ENCODE measurements around the gene THG1L.
A peak's percentile ranks its signal among the peaks of the same experiment; 100 is the strongest.
"Not testable (repeated sequence)": the region's sequence is repeated elsewhere in the genome, so short reads cannot be mapped to it uniquely, and the experiment has no call there.

THG1L gene

DNA sequence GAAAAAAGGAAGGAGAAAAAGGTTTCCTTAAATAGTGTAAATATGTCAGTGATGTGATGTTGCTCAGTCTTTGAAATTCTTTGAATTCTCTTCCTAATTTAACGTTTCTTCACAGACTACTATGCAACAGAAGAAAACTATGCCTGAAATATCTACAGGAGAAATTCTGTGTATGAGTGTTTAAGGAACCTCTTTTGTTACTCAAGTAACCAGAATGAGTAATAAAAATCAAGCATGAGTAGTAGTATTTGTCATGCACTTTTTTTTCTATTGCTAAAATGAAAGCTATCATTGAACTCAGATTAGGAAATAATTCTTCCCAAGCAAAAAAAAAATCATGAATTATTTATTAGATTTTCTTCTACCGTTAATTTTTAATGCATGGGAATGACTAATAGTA, 20.3 kb upstream of the THG1L start:
- ATAC-seq (ENCODE audit: low read depth) (no peak), DNase-seq (ENCODE audit: low spot score in 2 of 2) (no peak)
- H3K4me1 Mint-ChIP-seq: no peaks in the 10 kb centered on the region
- no peaks in the 10 kb centered on the region for H3K9me3 Mint-ChIP-seq
- no peak overlapping the region for H3K4me3 Mint-ChIP-seq
- H3K27me3 Mint-ChIP-seq: no peaks in the 10 kb centered on the region
- no peak overlapping the region for H3K27ac Mint-ChIP-seq
- no peaks in the 10 kb centered on the region for H3K36me3 Mint-ChIP-seq

- no peak for ATAC-seq (ENCODE audit: low read depth)
- no peak for DNase-seq (ENCODE audit: low spot score in 2 of 2)
- Mint-ChIP-seq H3K27me3 (no peaks in the 10 kb centered on the region), H3K36me3 (no peaks in the 10 kb centered on the region), H3K9me3 (no peaks in the 10 kb centered on the region), H3K27ac (no peak overlapping the region), H3K4me3 (no peak overlapping the region), H3K4me1 (peaks cover 12% of the 10 kb centered on the region)
These were observed 17.2 kb upstream of the THG1L start for GRCh38 chr5:157713830-157714595.

DNA sequence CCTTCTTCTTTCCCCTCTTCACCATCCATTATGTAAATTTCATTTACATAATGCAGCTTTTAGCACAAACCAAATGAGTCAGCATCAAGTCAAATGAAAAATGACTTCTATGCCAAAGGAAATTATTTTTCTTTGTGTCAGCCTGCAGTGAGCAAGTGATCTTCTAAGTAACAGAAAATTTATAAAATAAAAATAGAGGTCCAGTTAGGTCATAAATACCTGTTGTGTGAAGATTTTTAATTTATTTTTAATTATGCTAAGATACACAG, 16.7 kb upstream of the THG1L start:
- DNase-seq (ENCODE audit: low spot score in 2 of 2) (no peak), ATAC-seq (ENCODE audit: low read depth) (no peak)
- no peaks in the 10 kb centered on the region for H3K27me3 Mint-ChIP-seq
- no peak overlapping the region for H3K27ac Mint-ChIP-seq
- H3K36me3 Mint-ChIP-seq: no peaks in the 10 kb centered on the region
- peaks cover 12% of the 10 kb centered on the region for H3K4me1 Mint-ChIP-seq
- H3K4me3 Mint-ChIP-seq: no peak overlapping the region
- no peaks in the 10 kb centered on the region for H3K9me3 Mint-ChIP-seq

- H3K4me1 Mint-ChIP-seq: peaks cover 12% of the 10 kb centered on the region
- DNase-seq (ENCODE audit: low spot score in 2 of 2): peak in 1 of 2 donors; percentile 31
- no peak overlapping the region for H3K27ac Mint-ChIP-seq
- no peak overlapping the region for H3K4me3 Mint-ChIP-seq
- H3K9me3 Mint-ChIP-seq: peaks cover 4% of the 10 kb centered on the region
- ATAC-seq (ENCODE audit: low read depth): peak; percentile 82
- no peaks in the 10 kb centered on the region for H3K27me3 Mint-ChIP-seq
- peaks cover 8% of the 10 kb centered on the region for H3K36me3 Mint-ChIP-seq
These were observed 12.7 kb upstream of the THG1L start for GRCh38 chr5:157718519-157718918.

- ATAC-seq (ENCODE audit: low read depth): no peak
- Mint-ChIP-seq H3K4me1 (peaks cover 15% of the 10 kb centered on the region), H3K27me3 (no peaks in the 10 kb centered on the region), H3K27ac (no peak overlapping the region), H3K9me3 (peaks cover 4% of the 10 kb centered on the region), H3K36me3 (peaks cover 8% of the 10 kb centered on the region), H3K4me3 (no peak overlapping the region)
- no peak for DNase-seq (ENCODE audit: low spot score in 2 of 2)
These were observed 12.0 kb upstream of the THG1L start for GRCh38 chr5:157719245-157719644.

DNA sequence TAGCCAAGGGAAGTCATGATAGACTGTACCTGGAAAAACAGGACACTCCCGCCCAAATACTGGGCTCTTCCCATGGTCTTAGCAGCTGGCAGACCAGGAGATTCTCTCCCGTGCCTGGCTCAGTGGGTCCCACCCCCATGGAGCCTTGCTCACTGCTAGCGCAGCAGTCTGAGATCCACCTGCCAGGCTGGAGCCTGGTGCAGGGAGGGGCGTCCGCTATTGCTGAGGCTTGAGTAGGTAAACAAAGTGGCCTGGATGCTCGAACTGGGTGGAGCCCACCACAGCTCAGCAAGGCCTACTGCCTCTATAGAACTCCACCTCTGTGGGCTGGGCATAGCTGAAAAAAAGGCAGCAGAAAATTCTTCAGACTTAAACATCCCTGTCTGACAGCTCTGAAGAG, 10.1 kb upstream of the THG1L start:
- Mint-ChIP-seq H3K4me3 (no peak overlapping the region), H3K36me3 (peaks cover 16% of the 10 kb centered on the region), H3K27me3 (no peaks in the 10 kb centered on the region), H3K4me1 (peaks cover 23% of the 10 kb centered on the region), H3K27ac (no peak overlapping the region), H3K9me3 (peaks cover 5% of the 10 kb centered on the region)
- DNase-seq (ENCODE audit: low spot score in 2 of 2): no peak
- ATAC-seq (ENCODE audit: low read depth): no peak

- not testable (repeated sequence) for H3K27ac Mint-ChIP-seq; ATAC-seq (ENCODE audit: low read depth); DNase-seq (ENCODE audit: low spot score in 2 of 2); H3K27me3 Mint-ChIP-seq; H3K9me3 Mint-ChIP-seq; H3K4me3 Mint-ChIP-seq
- H3K4me1 Mint-ChIP-seq: peaks cover 20% of the 10 kb centered on the region
- peaks cover 18% of the 10 kb centered on the region for H3K36me3 Mint-ChIP-seq
These were observed 8.3 kb upstream of the THG1L start for GRCh38 chr5:157722895-157723294.

DNA sequence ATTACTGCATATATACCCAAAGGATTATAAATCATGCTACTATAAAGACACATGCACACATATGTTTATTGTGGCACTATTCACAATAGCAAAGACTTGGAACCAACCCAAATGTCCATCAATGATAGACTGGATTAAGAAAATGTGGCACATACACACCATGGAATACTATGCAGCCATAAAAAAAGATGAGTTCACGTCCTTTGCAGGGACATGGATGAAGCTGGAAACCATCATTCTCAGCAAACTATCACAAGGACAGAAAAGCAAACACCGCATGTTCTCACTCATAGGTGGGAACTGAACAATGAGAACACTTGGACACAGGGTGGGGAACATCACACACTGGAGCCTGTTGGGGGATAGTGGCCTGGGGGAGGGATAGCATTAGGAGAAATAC, 4.6 kb upstream of the THG1L start:
- H3K9me3 Mint-ChIP-seq; DNase-seq (ENCODE audit: low spot score in 2 of 2); H3K4me3 Mint-ChIP-seq; H3K27ac Mint-ChIP-seq; H3K27me3 Mint-ChIP-seq; ATAC-seq (ENCODE audit: low read depth): not testable (repeated sequence)
- peaks cover 17% of the 10 kb centered on the region for H3K36me3 Mint-ChIP-seq
- H3K4me1 Mint-ChIP-seq: peaks cover 23% of the 10 kb centered on the region

DNA sequence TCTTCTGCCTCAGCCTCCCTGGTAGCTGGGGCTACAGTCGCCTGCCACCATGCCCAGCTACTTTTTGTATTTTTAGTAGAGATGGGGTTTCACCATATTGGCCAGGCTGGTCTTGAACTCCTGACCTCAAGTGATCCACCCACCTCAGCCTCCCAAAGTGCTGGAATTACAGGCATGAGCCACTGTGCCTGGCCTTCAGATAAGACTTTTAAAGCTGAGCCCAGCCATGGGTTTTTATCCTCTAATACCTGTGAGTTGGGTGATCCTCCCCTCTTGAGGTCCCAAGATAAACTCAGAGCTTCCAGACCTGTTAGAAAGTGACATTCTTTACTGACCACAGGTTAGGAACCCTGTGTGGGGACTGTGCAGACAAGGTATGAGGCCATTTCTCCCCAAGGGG, 3.4 kb upstream of the THG1L start:
- not testable (repeated sequence) for DNase-seq (ENCODE audit: low spot score in 2 of 2); H3K9me3 Mint-ChIP-seq; H3K27me3 Mint-ChIP-seq; H3K27ac Mint-ChIP-seq; H3K4me3 Mint-ChIP-seq; ATAC-seq (ENCODE audit: low read depth)
- Mint-ChIP-seq H3K4me1 (peaks cover 28% of the 10 kb centered on the region), H3K36me3 (peaks cover 11% of the 10 kb centered on the region)

DNA sequence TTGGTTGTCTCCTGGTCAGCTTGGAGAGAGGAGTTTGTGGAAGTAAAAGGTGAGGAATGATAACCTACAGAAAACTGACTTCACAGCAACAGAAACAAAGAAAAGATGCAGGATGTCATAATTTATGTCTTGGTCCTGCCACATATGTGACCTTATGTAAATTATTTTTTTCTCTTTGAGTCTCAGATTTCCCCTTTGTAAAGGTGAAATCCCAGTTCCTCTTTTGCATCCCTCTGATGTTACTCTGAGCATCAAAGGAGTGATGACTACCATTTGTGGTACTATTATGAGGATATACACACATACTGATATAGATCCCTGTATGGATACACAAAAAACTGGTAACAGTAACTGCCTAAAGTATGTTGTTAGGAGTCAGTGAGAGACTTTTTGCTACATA, 1.4 kb upstream of the THG1L start:
- H3K9me3 Mint-ChIP-seq: peaks cover 1% of the 10 kb centered on the region
- ATAC-seq (ENCODE audit: low read depth) (peak; percentile 70), DNase-seq (ENCODE audit: low spot score in 2 of 2) (peak in 1 of 2 donors; percentile 51)
- H3K27ac Mint-ChIP-seq: peak overlapping the region; percentile 94
- peaks cover 14% of the 10 kb centered on the region for H3K36me3 Mint-ChIP-seq
- peaks cover 25% of the 10 kb centered on the region for H3K4me1 Mint-ChIP-seq
- H3K27me3 Mint-ChIP-seq: no peaks in the 10 kb centered on the region
- H3K4me3 Mint-ChIP-seq: peak overlapping the region; percentile 8

- H3K27me3 Mint-ChIP-seq: no peaks in the 10 kb centered on the region
- peaks cover 8% of the 10 kb centered on the region for H3K36me3 Mint-ChIP-seq
- peak overlapping the region; percentile 94 for H3K27ac Mint-ChIP-seq
- peaks cover 20% of the 10 kb centered on the region for H3K4me1 Mint-ChIP-seq
- no peaks in the 10 kb centered on the region for H3K9me3 Mint-ChIP-seq
- H3K4me3 Mint-ChIP-seq: peak overlapping the region; percentile 91
- DNase-seq (ENCODE audit: low spot score in 2 of 2) (no peak), ATAC-seq (ENCODE audit: low read depth) (peak; percentile 2)
These were observed 334 bp upstream of the THG1L start for GRCh38 chr5:157730900-157731271.

DNA sequence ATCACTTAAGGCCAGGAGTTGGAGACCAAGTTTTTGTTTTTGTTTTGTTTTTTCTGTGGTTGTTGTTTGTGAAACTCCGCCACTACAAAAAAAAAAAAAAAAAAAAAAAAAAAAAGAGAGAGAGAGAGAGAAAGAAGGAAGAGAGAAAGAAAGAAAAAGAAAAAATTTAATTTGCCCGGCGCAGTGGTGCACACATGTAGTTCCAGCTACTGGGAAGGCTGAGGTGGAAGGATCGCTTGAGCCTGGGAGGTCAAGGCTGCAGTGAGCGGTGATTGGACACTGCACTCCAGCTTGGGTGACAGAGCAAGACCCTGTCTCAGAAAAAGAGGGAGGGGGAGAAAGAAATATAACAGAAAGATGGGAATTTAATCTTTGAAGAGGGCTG, 902 bp downstream of the THG1L start:
- peak overlapping the region; percentile 94 for H3K27ac Mint-ChIP-seq
- peaks cover 15% of the 10 kb centered on the region for H3K4me1 Mint-ChIP-seq
- H3K36me3 Mint-ChIP-seq: peaks cover 6% of the 10 kb centered on the region

GRCh38 chr5:157732596-157733262, 1.5 kb downstream of the THG1L start:
- Mint-ChIP-seq H3K36me3 (peaks cover 6% of the 10 kb centered on the region), H3K4me1 (peaks cover 15% of the 10 kb centered on the region), H3K4me3 (peak overlapping the region; percentile 21), H3K27ac (no peak overlapping the region), H3K9me3 (no peaks in the 10 kb centered on the region), H3K27me3 (no peaks in the 10 kb centered on the region)
- ATAC-seq (ENCODE audit: low read depth) (no peak), DNase-seq (ENCODE audit: low spot score in 2 of 2) (no peak)

More for the DNA sequence above, 902 bp downstream of the THG1L start:
- ATAC-seq (ENCODE audit: low read depth) (no peak), DNase-seq (ENCODE audit: low spot score in 2 of 2) (no peak)
- H3K9me3 Mint-ChIP-seq: no peaks in the 10 kb centered on the region
- H3K27me3 Mint-ChIP-seq: no peaks in the 10 kb centered on the region
- H3K4me3 Mint-ChIP-seq: peak overlapping the region; percentile 91

- Mint-ChIP-seq H3K9me3 (no peaks in the 10 kb centered on the region), H3K27me3 (no peaks in the 10 kb centered on the region), H3K4me1 (peaks cover 13% of the 10 kb centered on the region), H3K36me3 (peaks cover 6% of the 10 kb centered on the region), H3K27ac (no peak overlapping the region), H3K4me3 (no peak overlapping the region)
- ATAC-seq (ENCODE audit: low read depth) (no peak), DNase-seq (ENCODE audit: low spot score in 2 of 2) (no peak)
These were observed 3.2 kb downstream of the THG1L start for GRCh38 chr5:157734436-157734835.

DNA sequence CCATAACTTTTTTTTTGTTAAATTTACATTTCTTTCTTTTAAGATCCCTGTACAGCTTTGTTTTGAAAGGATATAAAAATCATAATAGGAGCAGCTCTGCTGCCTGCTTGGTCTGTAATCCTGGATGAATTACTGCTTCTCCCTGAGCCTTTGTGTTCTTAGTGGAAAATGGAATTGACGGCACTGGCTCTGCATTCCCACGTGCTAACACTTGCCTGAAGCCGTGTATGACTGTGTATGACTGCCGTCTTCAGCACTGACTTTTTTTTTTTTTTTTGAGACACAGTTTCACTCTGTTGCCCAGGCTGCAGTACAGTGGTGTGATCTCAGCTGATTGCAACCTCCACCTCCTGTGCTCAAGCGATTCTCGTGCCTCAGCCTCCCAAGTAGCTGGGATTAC, 4.8 kb downstream of the THG1L start:
- Mint-ChIP-seq H3K27ac (no peak overlapping the region), H3K36me3 (peaks cover 6% of the 10 kb centered on the region), H3K4me1 (peaks cover 6% of the 10 kb centered on the region), H3K27me3 (no peaks in the 10 kb centered on the region), H3K9me3 (no peaks in the 10 kb centered on the region), H3K4me3 (no peak overlapping the region)
- no peak for ATAC-seq (ENCODE audit: low read depth)
- DNase-seq (ENCODE audit: low spot score in 2 of 2): no peak

All from memory B cell (primary cell).